NK-92 treated with Interleukin-12 subunit alpha and Interleukin-12 subunit beta, amount 100 ng/mL, for 24 hours (cell line): ENCODE results near the gene IQSEC1.

Source experiments
- DNase-seq: peaks from one replicate; lab custom pipeline; 2025; lab: John Stamatoyannopoulos, UW

Gene IQSEC1

DNA sequence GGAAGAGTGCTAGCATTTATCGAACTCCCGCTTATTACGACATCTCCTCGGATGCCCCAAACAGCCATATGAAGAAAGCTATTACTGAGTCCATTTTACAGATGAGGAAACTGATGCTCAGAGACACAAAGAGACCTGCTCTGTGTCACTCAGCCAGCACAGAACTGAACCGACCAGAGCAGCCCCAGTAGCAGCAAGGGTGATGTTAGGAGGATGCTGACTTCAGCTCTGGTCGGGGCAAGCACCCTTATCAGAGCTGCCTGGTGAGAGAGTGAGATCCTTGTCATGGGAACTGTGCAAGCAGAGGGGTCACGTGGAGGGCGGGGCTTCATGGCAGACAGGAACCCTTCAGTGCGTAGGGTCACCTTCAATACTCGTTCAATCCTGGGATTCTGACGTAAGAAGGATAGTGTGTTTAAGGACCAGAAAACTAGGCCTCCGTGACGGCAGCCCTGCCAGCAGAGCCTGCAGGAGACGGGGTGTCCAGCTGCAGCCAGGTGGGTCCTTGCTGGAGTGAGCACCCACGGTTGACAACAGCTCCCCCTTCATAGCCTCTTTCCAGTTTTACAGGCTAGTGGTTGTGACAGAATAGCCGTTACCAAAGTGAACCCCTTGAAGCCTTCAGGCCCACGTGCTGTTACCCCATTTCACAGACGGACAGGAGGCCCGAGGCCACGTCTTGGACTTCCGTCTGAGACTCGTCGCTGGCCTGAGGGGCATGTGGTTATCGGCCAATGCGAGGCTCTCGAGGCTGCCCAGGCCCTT lies 12.0 kb upstream of the IQSEC1 start:
- no peak for DNase-seq

DNA sequence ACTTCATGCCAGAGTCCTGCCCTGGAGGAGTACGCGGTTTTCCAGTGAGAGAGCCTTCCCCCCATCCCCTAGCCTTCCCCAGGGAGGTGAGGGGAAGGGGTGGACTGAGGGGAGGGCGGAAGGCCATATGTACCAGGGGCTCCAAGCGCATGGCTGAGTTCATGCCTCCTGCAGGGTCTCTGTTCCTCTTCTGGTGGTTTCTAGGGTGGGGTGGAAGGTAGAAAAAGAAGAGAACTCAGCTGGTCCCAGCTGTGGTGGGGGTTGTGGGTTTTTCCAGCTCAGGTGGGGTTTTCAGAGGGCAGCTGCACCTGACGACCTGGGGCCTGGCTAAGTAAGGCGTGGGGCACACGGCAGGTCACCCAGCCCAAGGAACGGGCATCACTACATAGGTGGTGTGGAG lies 10.7 kb upstream of the IQSEC1 start:
- DNase-seq, result no peak

DNA sequence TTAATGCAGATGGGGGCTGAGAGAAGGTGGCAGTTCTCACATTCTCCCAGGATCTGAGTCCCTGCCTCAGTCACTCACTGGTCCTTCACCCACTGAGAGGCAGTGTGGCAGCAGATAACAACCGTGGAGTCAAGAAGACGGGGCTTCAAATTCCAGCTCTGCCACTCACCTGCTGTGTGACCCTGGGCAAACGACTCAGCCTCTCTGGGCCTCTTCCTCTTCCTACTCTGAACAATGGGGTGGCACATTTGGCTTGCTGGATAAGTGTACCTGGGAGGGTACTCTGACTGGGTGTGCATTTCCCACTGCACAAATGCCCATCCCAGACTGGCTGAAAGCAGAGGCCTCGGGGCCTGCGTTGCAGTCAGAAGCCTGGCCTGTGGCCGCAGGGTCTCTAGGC lies 10.0 kb upstream of the IQSEC1 start:
- DNase-seq, result no peak

DNA sequence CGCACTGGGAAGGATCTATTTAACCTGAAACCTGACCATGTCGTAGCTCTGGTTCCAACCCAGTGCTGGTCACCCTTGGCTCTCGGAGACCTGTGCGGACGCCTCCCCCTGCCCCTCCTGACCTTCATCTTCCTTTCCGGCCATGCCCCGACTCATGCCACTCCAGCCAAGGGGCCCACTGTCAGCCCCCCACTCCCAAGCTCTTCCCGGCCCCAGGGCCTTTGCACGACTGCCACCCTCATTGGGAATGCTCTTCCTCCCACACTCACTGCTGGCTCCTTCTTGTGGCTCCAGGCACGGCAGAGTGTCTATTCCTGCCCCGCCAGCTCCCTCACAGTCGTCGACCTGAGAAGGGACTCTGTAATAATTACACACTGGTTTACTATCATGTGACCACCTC lies 9.4 kb upstream of the IQSEC1 start:
- DNase-seq, result no peak

DNA sequence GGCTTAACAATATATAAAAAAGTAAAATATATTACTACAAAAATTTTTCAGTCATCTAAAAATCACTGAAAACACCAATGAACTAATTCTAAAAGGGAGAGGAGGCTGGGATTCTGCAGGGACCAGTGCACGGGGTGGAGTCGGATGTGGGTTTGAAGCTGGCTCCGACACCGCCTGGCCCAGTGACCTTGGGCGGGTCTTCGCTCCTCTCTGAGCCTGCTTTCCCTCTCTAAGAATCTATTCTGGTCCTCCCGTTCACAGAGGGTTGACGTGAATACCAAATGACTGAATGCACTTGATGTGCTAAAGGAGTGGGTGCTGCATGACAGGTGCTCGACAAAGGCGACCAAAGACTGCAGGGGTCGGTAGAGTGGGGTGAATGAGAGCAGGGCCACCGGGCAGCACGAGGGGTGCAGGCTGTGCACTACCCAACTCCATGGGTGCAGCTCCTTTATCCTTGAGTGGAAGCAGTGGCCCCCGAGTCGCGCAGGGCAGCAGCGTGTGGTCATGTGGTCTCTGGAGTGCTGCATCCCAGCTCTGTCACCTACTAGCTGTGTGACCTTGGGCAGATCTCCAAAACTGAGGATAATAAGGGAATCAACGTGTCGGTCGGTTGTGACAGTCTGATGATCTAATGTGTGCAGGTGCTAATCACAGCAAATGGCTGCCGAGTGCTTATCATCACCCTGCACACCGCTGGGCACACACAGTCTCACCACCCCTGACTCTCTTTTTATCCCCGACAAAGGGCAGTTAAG lies 8.6 kb upstream of the IQSEC1 start:
- DNase-seq, result no peak

DNA sequence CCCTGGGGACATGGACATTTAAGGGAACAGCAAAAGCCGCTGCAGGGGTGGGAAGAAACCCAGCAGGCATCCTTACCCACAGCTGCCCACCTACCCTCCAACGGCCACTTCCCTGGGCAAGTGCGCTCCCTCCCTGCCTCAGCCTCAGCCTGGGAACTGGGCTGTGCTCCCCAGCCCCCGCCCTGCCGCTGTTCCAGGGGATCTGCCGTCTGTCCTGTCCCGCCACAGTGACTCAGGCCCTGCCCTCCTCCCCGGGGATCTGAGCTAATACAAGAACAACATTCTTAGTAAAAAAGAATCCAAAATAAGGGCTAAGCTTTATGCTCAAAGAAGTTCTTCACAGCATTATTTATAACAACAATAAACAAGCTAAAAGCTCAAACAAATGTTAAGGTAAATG lies 7.4 kb upstream of the IQSEC1 start:
- no peak for DNase-seq

DNA sequence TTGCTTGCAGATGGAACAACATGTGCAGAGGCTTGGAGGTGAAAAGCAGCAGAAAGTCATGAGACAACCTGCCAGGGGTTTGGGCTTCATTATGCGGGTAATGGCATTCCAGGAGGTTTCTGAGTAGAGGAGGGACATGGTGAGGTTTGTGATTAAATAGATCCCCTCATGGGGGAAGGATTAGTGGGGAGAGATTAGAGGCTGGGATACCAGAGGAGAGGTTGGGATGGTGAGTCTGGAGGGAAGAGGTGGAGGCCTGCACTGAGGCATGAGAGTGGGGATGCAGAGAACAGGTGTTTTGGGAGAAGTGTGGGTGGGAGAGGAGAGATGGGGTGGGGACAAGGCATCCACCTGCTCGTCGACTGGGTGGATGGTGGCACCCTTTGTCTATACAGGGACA lies 6.8 kb upstream of the IQSEC1 start:
- DNase-seq, result no peak

DNA sequence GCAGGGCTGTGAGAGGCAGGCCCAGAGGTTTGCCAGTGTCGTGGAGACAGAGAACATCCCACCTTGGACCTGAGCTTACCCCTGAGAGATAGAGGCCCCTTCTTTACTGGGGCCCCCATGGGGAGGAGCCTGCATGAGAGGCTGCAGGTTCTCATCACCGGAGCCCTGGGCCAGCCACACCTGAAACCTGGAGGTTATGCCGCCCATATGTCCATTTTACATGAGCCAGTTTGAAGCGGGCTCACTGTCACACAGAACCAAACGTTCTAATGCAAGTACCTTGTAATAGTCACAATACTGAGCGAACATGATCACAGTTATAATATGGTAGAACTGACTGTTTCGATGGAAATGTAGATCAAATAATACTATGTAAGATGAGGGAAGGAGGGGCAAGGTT lies 6.3 kb upstream of the IQSEC1 start:
- no peak for DNase-seq

DNA sequence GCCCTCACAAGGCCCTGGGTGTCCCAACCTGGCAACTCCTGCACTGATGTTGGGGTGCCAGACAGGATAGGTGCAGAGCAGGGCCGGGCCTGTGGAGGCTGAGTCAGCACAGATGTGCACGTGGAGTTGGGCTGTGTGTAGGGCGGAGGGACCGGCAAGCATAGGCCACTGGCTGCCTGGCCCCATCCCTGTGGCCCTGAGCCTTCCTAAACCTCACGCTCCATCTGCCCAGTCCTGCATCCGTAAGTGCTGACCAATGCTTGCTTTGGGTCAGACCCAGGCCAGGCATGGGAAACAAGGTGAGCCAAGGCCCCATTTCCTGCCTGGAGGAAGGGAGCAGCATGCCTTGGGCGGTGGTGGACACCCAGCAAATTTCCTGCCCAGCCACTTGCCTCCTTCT lies 5.8 kb upstream of the IQSEC1 start:
- no peak for DNase-seq

DNA sequence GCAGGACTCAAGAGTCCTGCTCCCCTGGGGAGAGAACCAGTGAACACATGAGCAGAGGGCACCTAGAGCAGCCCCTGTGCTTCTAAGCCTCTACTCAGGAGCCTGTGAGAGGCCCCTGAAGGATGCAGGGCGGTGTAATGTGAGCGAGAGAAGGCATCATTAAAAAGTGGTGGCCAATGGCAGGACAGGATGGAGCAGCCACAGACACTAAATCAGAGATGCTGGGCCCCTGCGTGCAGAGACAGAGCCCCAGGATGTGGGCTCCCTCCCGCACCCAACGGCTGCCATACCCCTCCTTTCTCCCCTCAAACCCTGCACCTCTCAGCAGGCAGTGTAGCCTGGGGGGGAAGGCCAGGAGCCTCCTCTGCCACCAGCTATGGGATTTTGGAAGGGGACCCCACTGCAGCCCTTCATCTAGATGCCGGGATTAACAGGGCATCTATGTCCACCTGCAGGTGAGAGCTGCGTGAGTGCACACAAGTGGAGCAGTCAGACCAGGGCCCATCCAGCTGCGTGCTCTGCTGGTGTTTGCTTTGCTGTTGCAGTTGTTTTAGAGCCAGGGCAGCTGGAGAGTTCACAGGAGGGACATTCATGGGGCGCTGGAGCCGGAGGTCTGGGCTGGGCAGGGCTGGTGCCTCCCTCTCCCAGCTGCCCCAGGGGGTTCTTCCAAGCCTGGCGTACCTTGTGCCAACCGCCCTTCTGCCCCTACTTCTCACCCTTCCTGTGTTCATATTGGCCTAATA lies 5.1 kb upstream of the IQSEC1 start:
- no peak for DNase-seq

DNA sequence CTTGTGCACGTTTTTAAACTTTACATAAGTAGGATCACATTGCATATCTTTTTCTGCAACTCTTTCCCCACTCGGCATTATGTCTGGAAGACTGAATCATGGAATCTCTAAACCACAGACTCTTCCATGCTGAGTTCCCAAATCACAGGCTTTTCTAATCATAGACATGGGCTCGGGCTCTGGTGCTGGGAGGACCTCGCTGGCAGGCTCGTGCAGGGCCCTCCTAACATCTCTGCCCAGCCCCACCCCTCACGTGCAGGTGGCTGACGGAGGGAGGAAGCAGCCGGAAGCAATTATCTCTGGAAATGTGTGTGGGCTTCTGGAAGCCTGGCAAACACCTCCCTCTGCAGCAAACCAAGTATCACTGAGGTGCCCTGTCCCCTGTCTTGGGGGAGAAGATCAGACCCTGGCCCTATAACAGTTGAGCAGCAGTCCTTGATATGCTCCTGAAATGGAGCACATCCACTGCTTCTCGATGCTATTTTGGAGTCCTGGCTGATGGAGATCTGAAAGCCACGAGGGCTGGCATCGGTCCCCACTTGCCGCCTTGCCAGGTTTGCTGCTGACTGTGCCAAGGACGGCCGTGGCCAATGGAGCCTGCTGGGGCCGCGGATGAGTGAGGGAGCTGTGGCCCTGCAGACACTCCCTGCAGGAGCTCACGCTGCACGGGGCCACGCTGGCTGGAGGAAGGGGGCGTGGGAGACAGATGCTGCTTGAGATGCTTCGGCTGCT lies 4.4 kb upstream of the IQSEC1 start:
- DNase-seq, result no peak

DNA sequence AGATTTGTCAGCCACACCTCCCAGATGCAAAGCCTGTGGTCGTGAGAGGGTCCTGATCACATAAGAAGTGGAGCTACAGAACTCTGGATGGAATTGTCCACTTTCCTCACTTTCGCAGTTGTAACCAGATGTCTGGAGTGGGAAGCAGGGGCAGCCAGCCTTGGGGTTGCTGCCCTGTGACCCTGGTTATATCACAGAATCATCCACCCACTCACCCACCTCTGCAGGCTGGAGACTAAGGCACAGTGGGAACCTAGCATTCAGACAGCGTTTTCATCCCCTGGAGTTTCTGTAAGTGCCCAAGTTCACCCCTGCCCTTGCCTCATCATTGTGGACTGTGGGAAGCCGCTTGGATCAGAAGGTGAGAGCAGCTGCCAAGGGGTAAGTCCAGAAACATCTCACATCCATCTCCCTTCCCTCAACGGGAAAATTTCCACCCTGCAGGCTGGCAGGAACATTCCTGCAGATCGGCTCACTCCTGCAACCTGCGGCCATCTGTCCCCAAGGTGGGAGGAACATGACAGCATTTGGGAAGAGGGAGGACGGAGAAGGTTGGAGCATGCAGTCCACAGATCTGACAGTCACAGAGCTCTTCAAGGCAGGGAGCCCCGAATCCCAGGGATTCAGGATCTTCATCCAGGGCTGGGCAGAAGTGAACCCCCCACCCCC lies 2.9 kb upstream of the IQSEC1 start:
- no peak for DNase-seq

DNA sequence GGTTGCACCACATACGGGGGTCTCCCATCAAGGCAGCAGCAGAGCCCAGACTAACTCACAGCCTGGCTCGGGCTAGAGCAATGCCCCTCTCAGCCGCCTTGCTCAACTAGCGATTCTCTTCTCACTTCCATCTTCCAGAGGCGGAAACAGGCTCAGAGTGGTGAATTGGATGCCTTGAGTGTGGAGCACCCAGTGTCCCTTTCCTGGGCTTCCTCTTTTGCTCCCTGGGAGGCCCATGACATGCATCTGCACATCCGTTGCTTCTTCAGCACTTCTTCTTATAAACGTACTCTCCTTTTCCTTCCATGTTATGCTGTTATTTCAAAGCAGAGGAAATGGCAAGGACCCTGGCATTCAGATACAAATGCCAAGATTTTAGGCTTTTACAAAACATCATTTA lies 2.1 kb upstream of the IQSEC1 start:
- DNase-seq, result no peak

DNA sequence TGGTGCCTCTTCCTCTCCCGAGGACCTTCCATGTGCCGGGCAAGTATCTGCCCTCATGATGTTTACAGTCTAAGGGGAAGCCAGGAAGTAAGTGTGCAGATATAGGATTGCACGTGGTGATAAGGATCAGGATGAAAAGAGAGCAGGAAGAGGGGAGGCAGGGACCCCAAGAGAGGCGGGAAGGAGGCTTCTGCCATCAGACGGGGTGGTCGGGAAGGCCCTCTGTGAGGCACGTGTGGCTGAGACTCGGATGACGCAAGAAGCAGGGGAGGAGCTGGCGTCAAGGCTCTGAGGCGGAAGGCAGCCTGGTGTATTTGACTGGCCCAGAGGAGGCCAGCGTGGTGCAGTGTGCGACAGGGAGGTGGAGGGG lies 762 bp upstream of the IQSEC1 start:
- DNase-seq, result no peak

DNA sequence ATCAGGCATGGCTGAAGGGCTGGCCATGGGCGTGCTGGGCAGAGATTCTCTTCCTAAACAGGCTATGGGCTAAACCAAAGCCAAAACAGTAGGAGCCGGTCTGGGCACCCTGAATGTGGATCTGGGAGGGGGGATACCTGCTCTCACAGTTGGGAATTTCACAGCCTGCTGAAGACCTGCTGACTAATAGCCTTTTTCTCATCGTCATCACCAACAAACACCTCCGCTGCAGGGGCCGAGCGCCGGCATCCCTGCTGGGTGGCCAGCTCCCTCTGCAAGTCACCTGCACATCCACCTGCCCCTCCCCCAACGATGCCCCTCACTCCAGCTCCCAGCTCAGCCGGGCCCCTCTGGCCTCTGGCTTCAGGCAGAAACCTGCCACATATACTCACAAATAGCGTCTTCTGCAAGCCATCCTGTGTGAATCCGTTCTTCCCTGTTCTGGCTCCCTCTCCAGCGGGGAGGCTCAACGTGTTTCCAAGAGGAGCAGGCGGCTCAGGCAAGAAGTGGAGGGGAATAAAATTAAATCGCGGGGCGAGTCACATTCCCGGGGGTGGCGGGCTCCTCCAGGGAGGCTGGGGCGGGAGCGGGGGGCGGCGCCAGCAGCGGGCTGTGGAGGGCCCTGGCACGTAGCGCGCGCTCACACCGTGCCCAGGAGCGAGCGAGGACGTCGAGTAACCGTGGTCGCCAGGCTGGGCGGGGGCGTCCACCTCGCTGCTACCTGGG lies 466 bp downstream of the IQSEC1 start:
- peak; percentile 21 for DNase-seq

DNA sequence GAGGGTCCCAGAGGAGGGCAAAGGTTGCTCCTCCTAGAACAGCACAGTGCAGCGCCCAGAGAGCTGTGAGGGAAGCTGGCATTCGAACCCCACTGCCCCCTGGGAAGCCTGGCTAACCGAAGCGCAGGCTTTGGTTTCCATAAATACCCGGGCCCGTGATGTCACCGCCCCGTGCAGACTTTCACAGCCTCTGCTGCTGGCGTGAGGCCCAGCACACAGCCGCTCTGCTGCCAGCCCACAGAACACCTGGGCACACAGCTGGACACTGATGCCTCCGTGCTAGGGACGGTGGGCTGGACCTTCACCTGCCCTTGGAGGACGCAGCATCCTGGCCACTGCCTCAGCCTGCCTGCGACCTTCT lies 1.0 kb downstream of the IQSEC1 start:
- peak; percentile 43 for DNase-seq

DNA sequence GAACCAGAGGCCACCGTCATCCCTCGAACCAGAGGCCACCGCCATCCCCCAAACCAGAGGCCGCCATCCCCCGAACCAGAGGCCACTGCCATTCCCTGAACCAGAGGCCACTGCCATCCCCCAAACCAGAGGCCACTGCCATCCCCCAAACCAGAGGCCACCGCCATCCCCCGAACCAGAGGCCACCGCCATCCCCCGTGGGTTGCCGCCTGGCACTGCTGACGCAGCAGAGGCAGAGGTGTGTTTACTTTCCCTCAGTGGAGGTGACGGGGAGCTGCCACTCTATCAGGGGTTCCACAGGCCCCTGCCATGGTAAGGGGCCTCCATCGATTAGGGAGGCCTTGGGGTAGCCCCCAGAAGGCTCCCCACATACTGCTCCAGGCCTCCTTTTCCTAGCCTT lies 1.5 kb downstream of the IQSEC1 start:
- no peak for DNase-seq

DNA sequence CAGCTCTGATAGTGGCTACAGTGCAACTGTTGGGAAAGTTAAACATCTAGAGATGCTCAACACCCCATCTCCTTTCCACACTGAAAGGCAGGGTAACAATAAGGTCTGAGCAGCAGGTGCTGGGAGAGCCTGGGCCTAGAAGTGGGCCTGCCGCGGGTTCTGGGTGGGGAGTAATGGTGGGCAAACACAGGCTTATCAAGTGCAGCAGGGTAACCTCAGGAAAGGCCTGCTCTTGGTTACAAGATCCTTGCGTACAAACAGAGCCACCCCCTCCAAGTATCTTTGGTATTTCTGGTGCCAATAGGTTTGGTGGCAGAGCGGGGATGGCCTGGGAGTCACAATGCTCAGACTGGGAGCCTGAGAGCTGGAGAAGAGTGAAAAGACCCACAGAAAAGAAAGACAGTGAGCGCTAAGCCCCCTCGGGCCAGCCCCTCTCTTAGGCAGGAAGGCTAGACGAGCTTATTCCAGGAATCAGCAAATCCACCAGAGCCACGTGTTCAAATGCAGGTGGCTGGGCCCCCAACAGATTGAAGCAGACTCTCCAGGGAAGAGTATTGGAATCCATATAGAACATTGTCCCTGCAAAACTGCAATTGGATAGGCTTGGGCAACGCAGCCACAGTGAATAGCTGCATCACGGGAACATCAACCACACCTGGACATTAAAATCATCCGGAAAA lies 2.7 kb downstream of the IQSEC1 start:
- no peak for DNase-seq

DNA sequence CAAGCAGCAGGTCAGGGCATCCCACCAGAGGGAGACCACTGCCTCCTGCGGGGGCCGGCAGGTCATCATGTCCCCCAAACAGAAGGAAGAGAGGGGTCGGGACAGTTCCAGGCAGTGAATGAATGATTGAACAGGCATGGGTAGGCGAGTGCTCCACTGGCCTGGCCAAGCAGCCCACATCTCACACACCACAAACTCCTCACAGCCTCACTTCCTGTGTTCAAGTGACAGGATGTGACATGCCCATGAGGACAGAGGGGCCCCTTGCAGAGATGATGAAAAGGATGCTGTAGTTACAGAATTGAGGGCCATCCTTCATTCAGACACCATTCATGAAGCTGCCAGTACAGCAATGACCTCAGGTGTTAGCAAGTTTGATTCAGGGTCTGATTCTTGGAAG lies 3.7 kb downstream of the IQSEC1 start:
- DNase-seq, result peak; percentile 46

DNA sequence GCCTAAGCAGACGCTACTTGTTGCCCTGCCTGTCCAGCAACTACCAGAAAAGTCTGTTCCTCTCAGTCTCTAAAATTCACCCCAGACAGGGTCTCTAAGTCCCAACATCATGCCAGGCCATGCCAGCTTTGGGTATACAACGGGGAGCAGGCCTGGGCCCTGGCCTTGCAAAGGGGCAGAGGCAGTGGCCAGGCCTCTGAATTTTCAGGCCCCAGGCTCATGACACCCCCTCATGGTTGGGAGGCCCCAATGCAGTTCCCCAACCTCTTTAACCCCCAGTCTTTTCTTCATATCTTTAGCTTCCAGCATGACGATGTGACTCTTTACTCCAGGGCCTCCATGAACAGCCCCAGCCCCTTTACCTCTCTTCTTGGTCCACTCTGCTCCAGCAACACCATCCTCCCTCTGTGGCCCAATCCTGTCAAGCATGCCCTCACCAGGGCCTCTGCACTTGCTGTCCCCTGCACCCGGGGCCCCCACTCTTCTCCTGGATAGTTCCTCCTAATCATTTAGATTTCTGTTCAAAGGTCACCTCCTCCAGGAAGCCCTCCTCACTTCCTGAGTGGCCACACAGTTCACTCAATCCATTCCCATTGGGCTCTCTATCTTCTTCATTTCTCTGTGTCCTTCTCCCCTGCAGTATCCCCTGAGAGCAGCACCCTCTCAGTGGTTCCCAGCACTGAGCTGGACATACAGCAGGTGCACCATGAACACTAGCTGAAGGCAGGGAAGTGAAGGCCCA lies 4.8 kb downstream of the IQSEC1 start:
- no peak for DNase-seq
